C4-2B (cell line): ENCODE data around the gene CTTNBP2.

Source experiments
- H3K27ac ChIP-seq: fragments of 450-650 bp; 2 replicates; pipeline ENCODE4 v1.5.1; 2017
- ZFX ChIP-seq: fragments of 450-650 bp; IDR thresholded peaks from 2 replicates; pipeline ENCODE4 v1.6.1; 2017
- TF ChIP-seq, protein P1 (sequence below): fragments of 450-650 bp; conservative IDR thresholded peaks from 2 replicates; pipeline ENCODE4 v1.5.1; 2017; ENCODE audit warnings: mild to moderate bottlenecking

CTTNBP2 gene

DNA sequence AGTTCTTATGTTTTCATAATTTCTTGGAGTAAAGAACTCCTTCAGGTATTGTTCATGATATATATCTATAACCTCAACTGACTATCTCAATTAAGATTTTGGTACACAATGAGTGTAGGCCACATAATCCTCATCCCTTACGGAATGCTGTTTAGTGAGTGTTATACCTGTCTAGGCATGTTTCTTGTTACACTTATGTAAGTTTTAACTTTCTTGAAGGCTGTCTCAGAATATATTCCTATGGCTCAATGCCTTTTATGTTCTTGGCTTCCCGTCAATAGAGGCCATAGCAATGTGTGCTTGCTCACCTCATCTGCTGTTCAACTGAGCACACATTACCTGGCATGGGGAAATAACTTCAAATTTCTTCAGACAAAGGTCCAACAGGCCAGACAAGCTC lies 185.1 kb downstream of the CTTNBP2 start:
- H3K27ac ChIP-seq, result no peak overlapping the region
- TF ChIP-seq, protein P1, sequence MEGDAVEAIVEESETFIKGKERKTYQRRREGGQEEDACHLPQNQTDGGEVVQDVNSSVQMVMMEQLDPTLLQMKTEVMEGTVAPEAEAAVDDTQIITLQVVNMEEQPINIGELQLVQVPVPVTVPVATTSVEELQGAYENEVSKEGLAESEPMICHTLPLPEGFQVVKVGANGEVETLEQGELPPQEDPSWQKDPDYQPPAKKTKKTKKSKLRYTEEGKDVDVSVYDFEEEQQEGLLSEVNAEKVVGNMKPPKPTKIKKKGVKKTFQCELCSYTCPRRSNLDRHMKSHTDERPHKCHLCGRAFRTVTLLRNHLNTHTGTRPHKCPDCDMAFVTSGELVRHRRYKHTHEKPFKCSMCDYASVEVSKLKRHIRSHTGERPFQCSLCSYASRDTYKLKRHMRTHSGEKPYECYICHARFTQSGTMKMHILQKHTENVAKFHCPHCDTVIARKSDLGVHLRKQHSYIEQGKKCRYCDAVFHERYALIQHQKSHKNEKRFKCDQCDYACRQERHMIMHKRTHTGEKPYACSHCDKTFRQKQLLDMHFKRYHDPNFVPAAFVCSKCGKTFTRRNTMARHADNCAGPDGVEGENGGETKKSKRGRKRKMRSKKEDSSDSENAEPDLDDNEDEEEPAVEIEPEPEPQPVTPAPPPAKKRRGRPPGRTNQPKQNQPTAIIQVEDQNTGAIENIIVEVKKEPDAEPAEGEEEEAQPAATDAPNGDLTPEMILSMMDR, result no peak
- TF ChIP-seq ZFX, result no peak

- no peak overlapping the region for H3K27ac ChIP-seq
- no peak for TF ChIP-seq ZFX
- TF ChIP-seq, protein P1, result no peak
Observed at GRCh38 chr7:117686311-117686935, 186.8 kb downstream of the CTTNBP2 start.

DNA sequence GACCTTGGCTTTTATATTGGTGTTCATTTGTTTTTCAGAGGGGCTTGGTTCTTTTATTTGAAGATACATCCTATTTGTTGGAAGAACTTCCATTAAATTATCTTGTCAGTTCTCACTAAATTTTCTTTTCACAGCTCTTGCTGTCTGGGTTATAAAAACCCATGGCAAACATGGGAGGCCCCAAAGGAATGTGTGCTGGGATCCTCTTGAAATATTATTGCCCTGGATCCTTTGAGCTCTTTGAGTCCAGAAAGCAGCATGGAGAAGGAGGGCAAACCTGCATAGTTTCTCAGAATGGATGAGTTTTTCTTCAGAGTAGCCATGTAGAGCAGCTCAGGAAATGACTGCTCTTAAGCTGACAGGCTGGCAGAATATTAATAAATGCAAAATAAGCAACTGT lies 187.4 kb downstream of the CTTNBP2 start:
- TF ChIP-seq, protein P1, result no peak
- no peak for TF ChIP-seq ZFX
- H3K27ac ChIP-seq, result no peak overlapping the region

DNA sequence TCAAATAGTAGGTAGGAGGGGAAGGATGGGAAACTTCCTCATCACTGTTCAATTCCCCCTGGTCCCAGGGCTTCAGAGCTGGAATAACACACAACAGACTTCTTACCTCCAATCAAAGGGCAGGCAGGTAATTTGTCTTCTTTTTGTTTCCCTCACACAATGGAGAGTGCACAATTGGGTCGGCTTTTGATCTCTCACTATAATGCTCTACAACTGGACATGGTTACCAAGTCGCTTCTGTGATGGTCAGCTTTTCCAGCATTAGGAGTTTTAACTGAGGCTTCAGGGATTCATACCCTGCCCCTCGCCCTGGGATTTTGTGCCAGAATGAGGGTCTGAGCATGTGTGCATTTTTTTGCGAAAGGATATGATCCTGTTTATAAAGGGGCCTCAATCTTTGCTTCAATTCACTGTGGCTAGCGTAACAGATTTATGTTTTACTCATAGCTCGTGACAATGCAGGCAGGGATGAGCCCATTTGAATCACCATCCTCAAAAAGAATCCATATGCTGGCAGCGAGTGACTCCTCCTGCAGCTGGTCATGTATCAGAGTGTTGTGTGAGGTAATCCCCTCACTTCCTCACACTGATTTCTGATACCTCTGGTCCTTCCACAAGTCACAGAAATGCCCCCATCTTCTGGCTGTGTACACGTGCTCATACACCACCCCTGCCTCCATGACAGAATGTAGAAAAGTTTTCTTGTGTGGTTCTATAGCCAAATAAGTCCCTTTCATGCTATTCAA lies 189.6 kb downstream of the CTTNBP2 start:
- no peak for TF ChIP-seq ZFX
- TF ChIP-seq, protein P1, result no peak
- H3K27ac ChIP-seq, result no peak overlapping the region

DNA sequence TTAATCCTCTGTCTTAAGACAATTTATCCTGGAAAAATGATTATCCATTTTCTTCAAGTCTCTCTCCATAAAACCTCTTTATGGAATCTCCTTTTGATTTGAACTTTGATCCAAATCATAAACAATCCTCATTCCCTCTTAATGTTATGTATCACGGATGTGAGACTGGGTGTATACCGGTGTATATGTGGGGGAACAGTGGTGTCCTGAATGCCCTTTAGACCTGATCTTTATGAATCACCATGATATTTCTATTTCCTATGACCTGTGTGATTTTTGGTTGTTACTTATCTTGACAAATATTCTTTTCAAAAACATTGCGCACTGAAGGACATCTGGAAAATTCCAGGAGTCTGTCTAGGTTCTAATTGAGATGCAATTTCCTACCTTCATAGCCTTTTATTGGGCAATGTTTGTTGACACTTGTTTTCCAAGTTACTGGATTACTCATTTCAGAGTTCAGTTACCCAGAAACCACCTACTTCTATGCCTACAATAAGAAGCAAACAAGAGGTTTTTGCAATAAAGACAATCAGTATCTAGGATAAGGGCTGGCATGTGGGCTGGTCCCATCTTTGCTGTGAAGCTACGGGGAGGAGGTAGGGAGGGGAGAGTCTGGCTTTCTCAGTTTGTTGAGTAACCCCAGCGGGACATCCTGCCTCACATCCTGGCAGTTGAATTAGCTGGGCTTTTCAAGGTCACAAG lies 190.4 kb downstream of the CTTNBP2 start:
- no peak overlapping the region for H3K27ac ChIP-seq

GRCh38 chr7:117679120-117679519 lies 194.1 kb downstream of the CTTNBP2 start:
- no peak for TF ChIP-seq ZFX
- TF ChIP-seq, protein P1, result no peak
- no peak overlapping the region for H3K27ac ChIP-seq

More for the DNA sequence above, 190.4 kb downstream of the CTTNBP2 start:
- TF ChIP-seq, protein P1, result no peak
- no peak for TF ChIP-seq ZFX
